KBM-7 (cell line): ENCODE results near the gene RAP1GAP2.

Source experiments
- DNase-seq: peaks from one replicate; pipeline ENCODE4 v3.0.0-alpha.2; 2015
- in situ Hi-C: fragments of 300-500 bp; cut with MboI; formaldehyde crosslinking; loops from 2 replicates; pipeline ENCODE4 v1.14.3; 2020; ENCODE audit warnings: low sequenced_read_pairs, low pct_unique_long_range_greater_than_20kb, mixed read lengths

RAP1GAP2 gene

DNA sequence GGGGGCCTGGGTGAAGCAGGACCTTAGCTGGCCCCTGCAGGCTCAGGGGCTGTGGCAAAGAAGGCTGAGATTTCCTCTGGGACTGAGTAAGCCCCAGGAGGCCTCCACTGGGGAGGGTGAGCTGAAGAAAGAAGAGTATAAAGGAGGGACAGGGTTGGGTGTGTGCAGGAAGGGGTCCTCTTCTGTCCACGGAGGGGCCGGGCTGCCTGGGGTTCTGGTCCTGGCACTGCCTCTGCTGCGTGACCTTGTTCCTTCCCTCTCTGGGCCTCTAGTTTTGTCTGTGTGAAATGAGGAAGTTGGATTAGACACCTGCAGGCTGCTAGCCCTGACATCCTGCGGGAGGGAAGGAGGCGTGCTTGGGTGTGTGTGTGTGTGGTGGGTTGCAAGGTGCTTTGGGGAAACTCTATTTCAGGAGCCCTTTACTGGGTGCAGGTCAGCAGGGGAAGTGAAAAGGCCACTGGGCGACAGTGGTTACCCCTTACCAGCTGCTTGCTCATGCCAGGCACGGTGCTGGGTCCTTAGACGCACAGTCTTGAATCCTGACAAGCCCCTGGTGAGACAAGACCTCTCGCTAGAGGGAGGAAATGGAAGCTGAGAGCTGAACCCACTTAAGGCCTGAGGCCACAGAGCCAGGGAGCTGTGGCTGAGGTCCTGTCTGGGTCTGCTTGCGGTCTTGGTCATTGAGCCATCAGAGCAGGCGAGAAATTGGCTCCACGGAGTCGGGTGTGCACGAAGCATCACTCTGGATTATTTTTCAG lies 206.5 kb downstream of the RAP1GAP2 start:
- peak; percentile 92 for DNase-seq

DNA sequence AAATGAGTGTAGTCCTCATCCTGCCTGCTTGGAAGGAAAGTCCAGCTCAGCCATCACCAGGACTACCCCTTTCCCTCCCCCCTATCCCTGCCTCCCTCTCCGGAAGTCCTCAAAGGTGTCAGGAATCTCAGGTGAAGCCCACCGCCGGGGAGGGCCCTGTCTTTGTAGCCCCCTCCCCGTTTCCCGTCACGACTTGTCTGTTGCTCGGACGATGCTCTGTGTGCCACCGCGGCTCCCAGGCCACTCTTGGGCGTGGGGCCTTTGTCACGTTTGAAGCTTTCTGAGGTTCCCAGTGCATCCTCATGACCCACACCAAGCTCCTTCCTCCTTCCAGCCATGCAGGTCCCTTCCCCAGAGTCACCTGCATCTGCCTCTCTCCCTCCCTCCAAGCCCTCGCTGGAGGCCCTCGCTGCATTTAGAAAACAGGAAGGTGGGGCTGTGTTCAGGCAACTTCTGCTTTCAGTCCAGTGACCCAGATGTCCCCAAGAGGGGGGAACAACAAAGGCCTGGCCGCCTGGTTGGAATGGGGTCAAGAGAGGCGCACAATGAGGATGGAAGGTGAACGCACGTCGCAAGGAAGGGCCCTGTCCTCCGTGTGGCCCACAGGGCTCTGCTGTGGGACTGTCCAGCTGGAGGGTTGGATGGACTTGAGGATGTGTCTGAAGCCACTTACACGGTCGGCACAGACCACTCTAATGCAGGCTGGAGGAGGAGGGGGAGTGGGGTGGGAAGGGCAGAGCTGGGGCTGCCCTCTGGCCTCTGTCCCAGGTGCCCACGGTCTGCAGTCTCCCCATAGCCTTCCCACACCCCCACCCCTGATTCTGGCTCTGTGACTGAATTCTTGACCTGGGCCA lies 207.3 kb downstream of the RAP1GAP2 start:
- in situ Hi-C loops = no loop called here
- peak; percentile 86 for DNase-seq

More for the DNA sequence above, 206.5 kb downstream of the RAP1GAP2 start:
- in situ Hi-C loops = no loop called here

DNA sequence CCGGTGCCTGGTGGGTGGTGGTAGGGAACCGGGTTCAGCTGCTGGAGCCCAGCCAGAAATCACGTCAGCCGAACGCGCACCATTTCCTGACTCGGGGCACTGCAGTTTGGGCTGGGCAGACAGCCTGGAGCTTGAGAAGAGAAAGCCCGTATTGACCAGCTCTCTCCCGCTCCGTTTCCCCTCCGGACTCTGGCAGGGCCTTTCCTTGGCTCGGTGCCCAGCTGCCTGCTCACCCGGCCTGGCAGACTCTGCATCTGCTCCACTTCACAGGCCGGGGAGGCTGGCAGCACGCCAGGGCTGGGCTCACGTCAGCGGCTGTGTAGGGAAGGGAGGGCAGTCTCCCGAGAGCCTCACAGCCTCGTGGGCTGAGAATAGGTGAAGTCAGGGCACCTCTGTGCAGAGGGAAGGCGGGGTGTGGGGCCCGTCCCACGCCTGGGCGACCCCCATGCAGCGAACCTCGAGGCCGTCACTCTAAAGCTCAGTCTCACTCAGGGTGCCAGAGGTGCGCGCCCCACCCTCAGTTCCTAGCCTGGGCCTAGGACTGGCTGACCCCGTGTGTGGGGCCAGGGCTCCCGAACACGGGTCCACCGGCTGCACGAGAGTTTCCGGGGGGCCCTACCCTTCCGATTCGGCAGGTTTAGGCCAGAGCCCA lies 208.0 kb downstream of the RAP1GAP2 start:
- peak; percentile 88 for DNase-seq
- in situ Hi-C loops = no loop called here

DNA sequence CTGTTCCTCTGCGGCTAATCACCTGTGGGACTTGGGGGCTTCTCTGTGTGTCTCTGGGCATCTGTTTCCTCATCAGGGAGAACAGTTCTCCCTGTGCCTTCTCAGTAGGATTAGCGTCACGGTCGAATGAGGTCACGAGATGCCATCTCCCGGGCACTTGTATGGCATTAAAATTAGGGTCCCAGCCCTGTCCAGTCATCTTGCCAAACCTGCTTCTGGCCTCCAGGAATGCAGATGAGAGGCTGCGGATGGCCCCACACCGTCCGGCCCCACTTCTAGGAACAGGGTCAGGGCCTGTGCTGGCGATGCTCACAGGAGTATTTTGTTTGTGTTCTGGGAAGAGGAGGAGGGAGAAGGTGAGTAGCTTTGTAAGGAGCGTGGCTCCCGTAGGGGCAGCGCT lies 208.7 kb downstream of the RAP1GAP2 start:
- in situ Hi-C loops = no loop called here

DNA sequence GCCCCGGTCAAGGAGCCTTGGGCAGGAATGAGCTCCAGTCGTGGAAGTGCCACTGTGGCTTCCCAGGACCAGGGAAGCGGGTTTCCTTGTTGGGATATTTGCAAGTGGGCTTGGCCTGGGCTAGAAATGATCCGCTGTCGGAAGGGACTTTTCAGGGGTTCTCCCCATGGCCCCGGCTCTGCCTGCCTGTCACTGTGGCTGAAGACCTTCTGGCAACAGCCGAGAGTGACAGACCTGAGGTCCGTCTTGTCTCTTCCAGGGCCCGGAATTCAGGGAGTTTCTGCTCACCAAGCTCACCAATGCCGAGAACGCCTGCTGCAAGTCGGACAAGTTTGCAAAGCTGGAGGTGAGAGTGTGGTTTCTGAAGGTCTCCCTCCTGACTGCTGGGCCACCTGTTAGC lies 209.5 kb downstream of the RAP1GAP2 start:
- no peak for DNase-seq
- in situ Hi-C loops = no loop called here

More for the DNA sequence above, 208.7 kb downstream of the RAP1GAP2 start:
- no peak for DNase-seq

DNA sequence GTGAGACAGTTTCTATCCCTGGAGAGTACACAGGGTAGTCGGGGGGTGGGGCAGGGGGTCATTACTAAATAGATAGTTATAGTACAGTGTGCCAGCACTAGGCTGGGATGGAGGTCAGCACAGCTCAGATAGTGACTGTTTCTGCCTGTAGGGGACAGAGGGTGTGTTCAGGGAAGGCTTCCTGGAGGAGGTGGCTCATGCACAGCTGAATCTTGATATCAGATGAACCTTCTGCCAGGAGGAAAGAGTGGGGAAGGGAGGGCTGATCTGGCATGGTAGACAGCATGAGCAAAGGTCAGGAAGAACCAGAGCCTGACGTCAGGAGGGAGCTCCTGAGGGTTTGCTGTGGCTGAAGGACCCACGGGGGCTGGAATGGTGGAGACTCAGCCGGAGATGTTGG lies 210.6 kb downstream of the RAP1GAP2 start:
- in situ Hi-C loops = no loop called here
- DNase-seq = no peak

DNA sequence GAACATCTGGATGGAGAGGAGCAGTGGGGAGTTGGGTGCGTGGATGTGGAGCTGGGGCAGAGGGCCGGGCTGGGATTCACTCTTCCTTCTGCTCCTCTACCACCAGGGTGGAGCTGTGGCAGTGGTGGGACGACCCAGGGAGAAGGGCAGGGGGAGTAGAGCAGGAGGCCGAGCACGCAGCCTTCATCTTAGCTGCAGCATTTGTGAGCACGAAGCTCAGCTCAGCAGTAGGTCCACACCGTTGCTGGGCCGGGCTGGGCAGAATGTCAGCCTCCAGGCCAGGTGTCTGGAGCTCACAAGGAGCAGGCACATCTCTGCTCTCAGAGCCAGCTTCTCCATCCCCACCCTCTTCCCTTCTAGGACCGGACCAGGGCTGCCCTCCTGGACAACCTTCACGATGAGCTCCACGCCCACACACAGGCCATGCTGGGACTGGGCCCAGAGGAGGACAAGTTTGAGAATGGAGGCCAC lies 211.4 kb downstream of the RAP1GAP2 start:
- in situ Hi-C loops = no loop called here
- no peak for DNase-seq

DNA sequence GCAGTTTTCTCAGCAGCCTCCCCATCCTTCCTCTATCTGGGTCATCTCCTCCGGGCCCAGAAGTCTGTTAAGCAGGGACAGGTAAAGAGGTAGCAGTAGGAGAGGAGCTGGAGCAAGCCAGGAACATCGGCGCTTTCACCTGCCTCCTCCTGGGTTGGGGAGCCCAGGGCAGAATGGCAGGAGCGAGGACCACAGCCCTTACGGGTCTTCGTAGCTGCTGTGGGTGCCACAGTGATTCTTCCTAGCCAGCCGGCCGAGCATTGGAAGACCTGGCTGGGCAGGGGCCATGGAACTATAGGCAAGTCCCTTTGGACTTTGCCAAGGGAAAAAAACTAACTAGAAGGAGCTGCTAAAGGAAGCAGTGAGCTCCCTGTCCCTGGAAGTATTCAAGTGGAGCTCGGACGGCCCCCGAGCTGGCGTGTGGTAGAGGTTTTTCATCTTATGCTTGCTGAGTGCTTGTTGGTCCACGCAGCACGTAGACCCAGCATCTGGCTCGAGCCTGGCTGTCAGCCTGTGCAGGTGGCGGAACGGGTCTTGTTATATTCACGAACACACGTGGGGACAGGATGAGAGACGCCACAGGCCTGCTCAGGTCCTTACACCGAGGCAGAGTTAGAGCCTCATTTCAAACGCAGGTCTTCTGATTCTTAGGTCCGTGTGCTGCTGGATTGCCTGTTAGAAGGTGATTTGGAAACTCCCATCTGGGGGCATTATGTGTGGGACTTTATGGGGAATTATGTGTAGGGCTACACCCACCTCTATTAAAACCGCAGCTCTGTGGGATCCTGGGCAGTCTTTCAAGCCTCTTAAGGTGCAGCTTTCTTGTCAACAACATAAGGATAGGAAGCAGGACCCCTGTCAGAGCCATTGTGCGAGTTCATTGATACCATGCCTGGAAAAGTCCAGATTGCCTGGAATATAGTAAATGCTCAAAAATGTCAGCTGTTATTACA lies 212.4 kb downstream of the RAP1GAP2 start:
- in situ Hi-C loops = no loop called here
- no peak for DNase-seq

DNA sequence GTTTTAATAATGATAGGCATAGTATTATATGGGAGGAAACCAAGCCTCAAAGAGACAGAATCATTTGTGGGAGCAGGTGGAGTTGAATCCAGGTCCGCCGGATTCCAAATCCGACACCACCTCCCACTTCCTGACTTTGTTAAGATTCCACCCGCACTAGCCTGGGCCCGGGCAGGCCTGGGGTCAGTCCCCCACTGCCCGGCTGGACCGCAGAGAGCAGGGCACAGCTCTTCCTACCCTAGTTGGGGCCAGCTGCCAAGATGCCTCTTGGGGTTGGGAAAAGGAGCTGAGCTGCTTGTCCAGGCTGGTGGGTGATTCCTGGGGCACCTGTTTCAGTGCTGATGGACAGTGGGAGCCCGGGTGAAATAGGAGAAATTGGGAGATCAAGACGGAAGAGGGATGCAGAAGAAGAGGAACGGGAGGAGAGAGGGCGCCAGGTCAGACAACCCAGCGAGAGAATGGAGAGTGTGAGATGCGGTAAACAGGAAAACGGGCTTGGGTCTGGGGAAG lies 213.2 kb downstream of the RAP1GAP2 start:
- no peak for DNase-seq
- in situ Hi-C loops = no loop called here

DNA sequence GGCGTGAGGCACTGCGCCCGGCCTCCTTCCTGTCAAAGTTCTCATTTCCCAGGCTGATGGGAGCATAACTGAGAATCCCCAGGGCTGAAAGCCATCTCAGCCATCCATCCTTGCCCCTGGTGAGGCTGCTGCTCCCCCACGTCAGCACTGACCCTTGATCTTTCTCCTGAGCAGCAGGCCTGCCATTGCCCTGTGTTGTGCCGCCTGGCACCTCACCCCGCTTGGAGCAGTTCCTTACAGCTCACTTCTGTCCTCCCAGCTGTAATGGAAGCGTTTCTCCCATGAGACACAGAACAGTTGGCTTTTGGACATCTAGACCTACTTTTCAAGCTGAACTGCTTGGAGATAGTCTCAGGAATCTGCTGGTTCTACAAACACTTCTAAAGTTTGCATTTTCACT lies 215.7 kb downstream of the RAP1GAP2 start:
- in situ Hi-C loops = no loop called here
- DNase-seq = no peak

DNA sequence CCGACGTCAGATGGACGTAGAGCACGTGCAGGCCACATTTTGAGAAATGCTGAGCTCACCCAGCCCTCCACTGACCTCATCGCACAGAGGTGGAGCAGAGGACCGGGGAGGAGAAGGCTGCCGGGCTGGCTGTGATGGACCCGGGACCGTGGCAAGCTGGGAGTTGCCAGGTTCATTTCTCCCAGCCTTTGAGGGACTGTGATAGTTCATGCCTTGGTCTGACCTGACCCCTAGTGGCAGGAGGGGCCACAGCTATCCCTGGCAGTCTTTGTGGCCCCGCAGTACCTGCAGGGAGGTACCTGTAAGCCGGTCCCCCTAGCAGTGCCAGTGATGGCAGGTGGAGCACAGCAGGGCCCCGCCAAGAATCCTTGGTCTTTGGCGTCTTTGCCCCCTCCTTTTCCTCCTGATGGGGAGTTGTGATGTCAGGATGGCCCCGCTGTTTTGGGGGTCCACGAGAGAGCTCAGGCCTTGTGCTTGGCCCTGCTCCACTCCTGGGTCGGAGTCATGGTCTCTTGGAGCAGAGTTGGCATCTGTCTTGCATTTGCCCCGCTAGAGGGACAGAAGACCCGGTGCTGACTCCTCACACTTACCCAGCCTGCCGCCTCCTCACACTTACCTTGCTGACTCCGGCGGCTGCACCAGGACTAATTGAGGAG lies 216.8 kb downstream of the RAP1GAP2 start:
- in situ Hi-C loops = no loop called here
- DNase-seq = peak; percentile 57

DNA sequence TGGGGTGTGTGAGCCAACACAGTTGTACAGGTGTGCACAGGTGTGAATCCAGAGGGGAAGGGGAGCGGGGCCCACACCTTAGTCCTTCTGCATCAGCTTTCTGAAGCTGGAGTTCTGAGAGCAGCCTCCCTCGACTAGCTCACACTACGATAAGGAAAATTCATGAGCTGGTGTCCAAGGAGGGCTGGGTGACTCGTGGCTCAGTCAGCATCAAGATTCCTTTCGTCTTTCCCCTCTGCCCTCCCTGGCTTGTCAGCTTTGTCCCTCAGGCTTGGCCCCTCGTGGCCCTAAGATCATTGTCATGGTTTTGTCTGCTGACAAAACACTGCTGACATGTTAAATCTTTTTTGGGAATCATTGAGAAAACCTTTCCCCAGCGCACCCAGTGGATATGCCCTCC lies 219.7 kb downstream of the RAP1GAP2 start:
- in situ Hi-C loops = no loop called here
- DNase-seq = no peak

DNA sequence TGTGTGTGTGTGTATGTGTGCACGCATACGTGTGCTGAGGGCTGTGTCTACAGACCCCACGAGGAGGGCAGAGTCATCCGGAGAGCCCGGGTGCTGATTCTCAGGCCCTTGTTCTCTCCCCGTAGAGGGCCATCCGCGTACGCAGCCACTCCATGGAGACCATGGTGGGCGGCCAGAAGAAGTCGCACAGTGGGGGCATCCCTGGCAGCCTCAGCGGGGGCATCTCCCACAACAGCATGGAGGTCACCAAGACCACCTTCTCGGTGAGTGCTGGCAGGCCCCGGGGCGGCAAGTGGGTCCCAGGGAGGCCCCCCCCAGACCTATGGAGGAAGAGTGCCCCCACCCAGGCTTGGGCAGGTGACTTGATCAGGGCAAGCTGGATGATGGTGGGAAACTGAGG lies 221.7 kb downstream of the RAP1GAP2 start:
- in situ Hi-C loops = no loop called here

DNA sequence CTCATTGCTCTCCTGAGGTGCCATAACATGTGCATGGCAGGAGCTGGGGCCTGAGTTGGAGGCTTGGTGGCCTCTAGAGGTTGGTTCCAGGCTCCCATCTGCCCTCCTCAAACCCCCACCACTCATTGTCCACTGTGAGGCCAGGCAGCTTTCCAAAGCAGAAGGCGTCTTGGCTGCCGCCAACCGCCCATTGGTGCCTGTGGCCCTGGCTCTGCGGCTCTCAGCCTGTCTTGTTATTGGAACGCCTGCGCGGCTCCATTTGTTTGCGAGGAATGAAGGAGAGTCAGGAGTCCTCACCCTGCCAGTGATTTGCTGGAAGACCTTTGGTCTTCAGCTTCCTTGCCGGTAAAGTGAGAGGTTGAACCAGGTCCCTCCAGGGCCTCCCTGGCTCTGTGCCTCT lies 223.5 kb downstream of the RAP1GAP2 start:
- no peak for DNase-seq
- in situ Hi-C loops = no loop called here

More for the DNA sequence above, 221.7 kb downstream of the RAP1GAP2 start:
- no peak for DNase-seq

DNA sequence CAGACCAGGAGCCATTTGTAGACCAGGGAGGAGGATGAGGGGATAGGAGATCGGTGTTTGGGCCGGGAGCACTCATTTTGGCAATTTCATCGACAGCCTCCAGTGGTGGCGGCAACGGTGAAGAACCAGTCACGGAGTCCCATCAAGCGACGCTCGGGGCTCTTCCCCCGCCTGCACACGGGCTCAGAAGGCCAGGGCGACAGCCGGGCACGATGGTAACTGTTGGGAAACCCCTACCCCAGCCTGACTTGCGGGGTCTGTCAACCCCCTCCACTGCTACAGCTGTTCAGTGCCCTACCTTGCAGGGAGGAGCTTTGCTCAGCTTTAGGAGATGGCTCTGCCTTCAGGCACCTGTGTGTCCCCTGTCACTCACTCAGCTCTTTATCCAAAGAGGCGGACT lies 224.1 kb downstream of the RAP1GAP2 start:
- DNase-seq = no peak
- in situ Hi-C loops = no loop called here

DNA sequence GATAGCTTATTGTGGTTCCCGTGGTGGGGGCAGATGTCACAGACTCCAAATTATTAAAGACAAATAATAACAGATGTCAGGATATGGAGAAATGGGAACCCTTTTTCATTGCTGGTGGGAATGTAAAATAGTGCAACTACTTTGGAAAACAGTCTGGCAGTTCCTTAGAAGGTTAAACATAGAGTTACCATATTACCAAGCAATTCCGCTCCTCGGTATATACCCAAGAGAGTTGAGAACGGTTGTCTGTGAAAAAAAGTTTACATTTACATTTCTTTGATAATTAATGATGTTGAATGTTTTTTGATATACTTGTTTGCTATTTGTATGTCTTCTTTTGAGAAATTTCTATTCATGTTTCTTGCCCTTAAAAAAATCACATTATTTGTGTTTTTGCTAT lies 226.0 kb downstream of the RAP1GAP2 start:
- no peak for DNase-seq
- in situ Hi-C loops = no loop called here

DNA sequence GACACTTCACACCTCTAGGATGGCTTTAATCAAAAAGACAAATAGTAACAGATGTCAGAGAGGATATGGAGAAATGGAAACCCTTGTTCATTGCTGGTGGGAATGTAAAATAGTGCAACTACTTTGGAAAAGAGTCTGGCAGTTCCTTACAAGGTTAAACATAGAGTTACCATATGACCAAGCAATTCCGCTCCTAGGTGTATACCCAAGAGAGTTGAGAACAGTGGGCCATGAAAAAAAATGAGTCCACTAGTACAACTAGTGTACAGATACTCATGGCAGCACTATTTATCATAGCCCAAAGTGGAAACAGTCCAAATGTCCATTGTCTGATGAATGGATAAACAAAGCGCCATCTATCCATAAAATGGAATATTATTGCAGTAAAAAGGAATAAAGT lies 228.1 kb downstream of the RAP1GAP2 start:
- in situ Hi-C loops = no loop called here
- DNase-seq = no peak
